ENCODE data around the gene DUSP28.

The DUSP28 gene

GRCh38 chr2:240513549-240514287, 46.4 kb upstream of the DUSP28 start:
- peak; percentile 96 for TF ChIP-seq CTCF (IDR thresholded peaks at IDR 0.05; ENCODE audit: low read depth, low read length)
- H3K9me3 ChIP-seq (ENCODE audit: severe bottlenecking) = no peaks in the 10 kb centered on the region
- no peaks in the 10 kb centered on the region for H3K27me3 ChIP-seq (ENCODE audit: insufficient read depth, low read depth, severe bottlenecking)
- no peak overlapping the region for H3K27ac ChIP-seq
- H3K4me3 ChIP-seq (ENCODE audit: low read depth, low read length) = no peak overlapping the region
- DNase-seq = peak; percentile 76
- no peaks in the 10 kb centered on the region for H3K36me3 ChIP-seq

GRCh38 chr2:240514631-240515030, 45.5 kb upstream of the DUSP28 start:
- Histone ChIP-seq H3K27me3 (ENCODE audit: insufficient read depth, low read depth, severe bottlenecking) (no peaks in the 10 kb centered on the region), H3K9me3 (ENCODE audit: severe bottlenecking) (no peaks in the 10 kb centered on the region), H3K36me3 (no peaks in the 10 kb centered on the region), H3K27ac (no peak overlapping the region), H3K4me3 (ENCODE audit: low read depth, low read length) (no peak overlapping the region)
- no peak for DNase-seq
- no peak for TF ChIP-seq CTCF (IDR thresholded peaks at IDR 0.05; ENCODE audit: low read depth, low read length)

DNA sequence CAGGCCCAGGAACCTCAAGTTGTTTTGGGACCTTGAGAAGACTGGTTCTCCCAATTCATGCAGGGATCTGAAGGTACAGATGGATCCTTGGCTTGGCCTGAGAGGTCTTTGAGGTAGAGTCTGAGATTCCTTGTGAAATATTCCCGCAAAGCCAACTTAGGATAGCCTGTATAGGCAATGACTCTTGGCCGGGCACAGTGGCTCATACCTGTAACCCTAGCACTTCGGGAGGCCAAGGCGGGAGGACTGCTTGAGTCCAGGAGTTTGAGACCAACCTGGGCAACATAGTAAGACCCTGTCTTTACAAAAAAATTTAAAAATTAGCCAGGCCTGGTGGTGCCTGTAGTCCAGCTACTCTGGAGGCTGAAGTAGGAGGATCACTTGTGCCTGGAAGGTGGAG, 42.8 kb upstream of the DUSP28 start:
- Histone ChIP-seq H3K36me3 (no peaks in the 10 kb centered on the region), H3K4me3 (ENCODE audit: low read depth, low read length) (no peak overlapping the region), H3K27ac (no peak overlapping the region), H3K27me3 (ENCODE audit: insufficient read depth, low read depth, severe bottlenecking) (no peaks in the 10 kb centered on the region), H3K9me3 (ENCODE audit: severe bottlenecking) (no peaks in the 10 kb centered on the region)
- no peak for DNase-seq
- no peak for TF ChIP-seq CTCF (IDR thresholded peaks at IDR 0.05; ENCODE audit: low read depth, low read length)

DNA sequence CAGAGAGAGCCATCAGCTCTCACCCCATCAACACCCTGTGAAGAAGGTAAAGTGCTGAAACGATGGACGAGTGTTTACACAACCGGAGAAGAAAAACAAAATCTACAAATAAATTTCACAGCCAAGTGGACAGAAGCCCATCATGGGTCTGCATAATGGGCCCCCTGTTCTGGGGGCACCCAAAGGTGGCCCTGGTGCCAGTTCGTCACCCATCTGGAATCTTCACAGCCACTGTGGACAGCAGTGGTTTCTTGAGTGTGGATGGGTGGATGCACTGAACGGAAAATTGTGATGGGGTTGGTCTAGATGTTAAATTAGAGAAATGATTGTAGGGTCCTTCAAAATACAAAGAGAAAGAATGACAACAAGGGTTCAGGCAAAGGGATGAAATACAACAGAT, 41.2 kb upstream of the DUSP28 start:
- H3K4me3 ChIP-seq (ENCODE audit: low read depth, low read length) = no peak overlapping the region
- no peak for DNase-seq
- H3K27ac ChIP-seq = no peak overlapping the region
- H3K9me3 ChIP-seq (ENCODE audit: severe bottlenecking) = no peaks in the 10 kb centered on the region
- H3K36me3 ChIP-seq = peaks cover 7% of the 10 kb centered on the region
- H3K27me3 ChIP-seq (ENCODE audit: insufficient read depth, low read depth, severe bottlenecking) = no peaks in the 10 kb centered on the region
- no peak for TF ChIP-seq CTCF (IDR thresholded peaks at IDR 0.05; ENCODE audit: low read depth, low read length)

GRCh38 chr2:240519396-240520129, 40.6 kb upstream of the DUSP28 start:
- no peaks in the 10 kb centered on the region for H3K27me3 ChIP-seq (ENCODE audit: insufficient read depth, low read depth, severe bottlenecking)
- no peak overlapping the region for H3K27ac ChIP-seq
- H3K9me3 ChIP-seq (ENCODE audit: severe bottlenecking) = no peaks in the 10 kb centered on the region
- no peak overlapping the region for H3K4me3 ChIP-seq (ENCODE audit: low read depth, low read length)
- H3K36me3 ChIP-seq = peaks cover 7% of the 10 kb centered on the region
- no peak for DNase-seq
- TF ChIP-seq CTCF (IDR thresholded peaks at IDR 0.05; ENCODE audit: low read depth, low read length) = no peak
